Nucleus accumbens (tissue), 56 donors: ENCODE measurements around the gene AMOT.

Experiments used
- DNase-seq, 56 donors: peaks; one replicate each; lab custom pipeline; 2025; lab: John Stamatoyannopoulos, UW

The AMOT gene

GRCh38 chrX:112808651-112809195 is 31.9 kb downstream of the AMOT start:
- no peak for DNase-seq

GRCh38 chrX:112808007-112808406 is 32.6 kb downstream of the AMOT start:
- DNase-seq = no peak

GRCh38 chrX:112803060-112803459 is 37.6 kb downstream of the AMOT start:
- DNase-seq = no peak

- no peak for DNase-seq
Measured at GRCh38 chrX:112802541-112802940, 38.1 kb downstream of the AMOT start.

GRCh38 chrX:112800971-112801775 is 39.5 kb downstream of the AMOT start:
- no peak for DNase-seq

- DNase-seq = no peak
Measured at GRCh38 chrX:112799425-112799824, 41.2 kb downstream of the AMOT start.

- DNase-seq = no peak
Measured at GRCh38 chrX:112798736-112799135, 41.9 kb downstream of the AMOT start.

GRCh38 chrX:112789931-112790330 is 50.7 kb downstream of the AMOT start:
- no peak for DNase-seq

- DNase-seq = no peak
Measured at GRCh38 chrX:112786076-112786475, 54.6 kb downstream of the AMOT start.

GRCh38 chrX:112785344-112785743 is 55.3 kb downstream of the AMOT start:
- no peak for DNase-seq

- peak in 32 of 56 donors; percentile 1 to 72 (median 9) for DNase-seq
Measured at GRCh38 chrX:112784692-112785091, 55.9 kb downstream of the AMOT start.

- DNase-seq = no peak
Measured at GRCh38 chrX:112779139-112779538, 61.5 kb downstream of the AMOT start.

GRCh38 chrX:112774651-112775293 is 65.9 kb downstream of the AMOT start:
- DNase-seq = no peak

- DNase-seq = no peak
Measured at GRCh38 chrX:112774142-112774541, 66.5 kb downstream of the AMOT start.

- DNase-seq = no peak
Measured at GRCh38 chrX:112769034-112769433, 71.6 kb downstream of the AMOT start.

- no peak for DNase-seq
Measured at GRCh38 chrX:112768563-112768962, 72.1 kb downstream of the AMOT start.

- DNase-seq = no peak
Measured at GRCh38 chrX:112766774-112767173, 73.9 kb downstream of the AMOT start.

- peak in 2 of 56 donors; percentile 0 to 1 for DNase-seq
Measured at GRCh38 chrX:112761242-112762207, 79.1 kb downstream of the AMOT start.

GRCh38 chrX:112760697-112761096 is 79.9 kb downstream of the AMOT start:
- DNase-seq = no peak

- no peak for DNase-seq
Measured at GRCh38 chrX:112759966-112760365, 80.7 kb downstream of the AMOT start.

- DNase-seq = no peak
Measured at GRCh38 chrX:112759512-112759911, 81.1 kb downstream of the AMOT start.
